Erythroblast (primary cell): ENCODE data around the gene ITPKC.

Source experiments
- GATA1 ChIP-seq: IDR thresholded peaks from 2 replicates; pipeline ENCODE4 v1.6.1; 2011; ENCODE audit warnings: low read depth, mild to moderate bottlenecking, control low read depth, low read length, moderate library complexity
- POLR2A ChIP-seq: IDR thresholded peaks from 2 replicates; pipeline ENCODE4 v1.6.1; 2011; ENCODE audit warnings: mild to moderate bottlenecking, low read length

- TF ChIP-seq POLR2A = no peak
- TF ChIP-seq GATA1 = no peak
Observed at GRCh38 chr19:40721140-40721486, 4.2 kb downstream of the ITPKC start.
